GM06990 (cell line): ENCODE measurements around the gene GPD1.
"Not testable (repeated sequence)": the region's sequence is repeated elsewhere in the genome, so short reads cannot be mapped to it uniquely, and the experiment has no call there.

Experiments
- DNase-seq: peaks from one replicate; pipeline ENCODE4 v3.0.0-alpha.2; 2011; ENCODE audit not compliant: insufficient read length; ENCODE audit errors: extremely low read depth
- H3K27me3 ChIP-seq: replicated peaks from 2 replicates; pipeline ENCODE4 v1.6.0; 2011; ENCODE audit warnings: low read length; ENCODE audit not compliant: control insufficient read depth, insufficient read depth
- H3K36me3 ChIP-seq: 2 replicates; pipeline ENCODE4 v1.5.1; 2011; ENCODE audit warnings: low read length; ENCODE audit not compliant: control insufficient read depth, insufficient read depth
- H3K4me3 ChIP-seq: replicated peaks from 2 replicates; pipeline ENCODE4 v1.5.1; 2011; ENCODE audit warnings: low read depth, mild to moderate bottlenecking, control low read depth, low read length
- CTCF ChIP-seq: IDR thresholded peaks from 2 replicates; pipeline ENCODE4 v1.5.1; 2011; ENCODE audit warnings: low read length, control low read depth, mild to moderate bottlenecking, inconsistent platforms; ENCODE audit not compliant: insufficient read depth, poor library complexity, severe bottlenecking

The GPD1 gene

GRCh38 chr12:50142993-50143392 is 39.2 kb downstream of the GPD1 start:
- DNase-seq: no peak
- TF ChIP-seq CTCF: no peak
- H3K4me3 ChIP-seq: no peak overlapping the region
- H3K36me3 ChIP-seq: no peaks in the 10 kb centered on the region; the same call in none of the 2 replicates
- H3K27me3 ChIP-seq: no peaks in the 10 kb centered on the region

- Histone ChIP-seq H3K36me3 (no peaks in the 10 kb centered on the region; the same call in none of the 2 replicates), H3K27me3 (no peaks in the 10 kb centered on the region), H3K4me3 (no peak overlapping the region)
- no peak for TF ChIP-seq CTCF
- no peak for DNase-seq
Observed at GRCh38 chr12:50145439-50145838, 41.6 kb downstream of the GPD1 start.

GRCh38 chr12:50147281-50147680 is 43.5 kb downstream of the GPD1 start:
- Histone ChIP-seq H3K27me3 (no peaks in the 10 kb centered on the region), H3K36me3 (no peaks in the 10 kb centered on the region; the same call in 1 of the 2 replicates), H3K4me3 (no peak overlapping the region)
- no peak for DNase-seq
- TF ChIP-seq CTCF: no peak

DNA sequence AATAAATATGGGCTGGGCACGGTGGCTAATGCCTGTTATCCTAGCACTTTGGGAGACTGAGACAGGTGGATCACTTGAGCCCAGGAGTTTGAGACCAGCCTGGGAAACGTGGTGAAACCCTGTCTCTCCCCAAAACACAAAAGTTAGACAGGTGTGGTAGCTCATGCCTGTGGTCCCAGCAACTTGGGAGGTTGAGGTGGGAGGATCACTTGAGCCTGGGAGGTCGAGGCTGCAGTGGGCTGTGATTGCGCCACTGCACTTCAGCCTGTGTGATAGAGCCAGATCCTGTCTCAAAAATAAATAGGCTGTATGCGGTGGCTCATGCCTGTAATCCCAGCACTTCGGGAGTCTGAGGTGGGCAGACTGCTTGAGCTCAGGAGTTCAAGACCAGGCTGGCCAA is 44.2 kb downstream of the GPD1 start:
- not testable (repeated sequence) for DNase-seq, H3K4me3 ChIP-seq, H3K36me3 ChIP-seq, H3K27me3 ChIP-seq

- no peaks in the 10 kb centered on the region for H3K36me3 ChIP-seq
- TF ChIP-seq CTCF: no peak
- no peaks in the 10 kb centered on the region for H3K27me3 ChIP-seq
Observed at GRCh38 chr12:50149311-50149710, 45.5 kb downstream of the GPD1 start.

DNA sequence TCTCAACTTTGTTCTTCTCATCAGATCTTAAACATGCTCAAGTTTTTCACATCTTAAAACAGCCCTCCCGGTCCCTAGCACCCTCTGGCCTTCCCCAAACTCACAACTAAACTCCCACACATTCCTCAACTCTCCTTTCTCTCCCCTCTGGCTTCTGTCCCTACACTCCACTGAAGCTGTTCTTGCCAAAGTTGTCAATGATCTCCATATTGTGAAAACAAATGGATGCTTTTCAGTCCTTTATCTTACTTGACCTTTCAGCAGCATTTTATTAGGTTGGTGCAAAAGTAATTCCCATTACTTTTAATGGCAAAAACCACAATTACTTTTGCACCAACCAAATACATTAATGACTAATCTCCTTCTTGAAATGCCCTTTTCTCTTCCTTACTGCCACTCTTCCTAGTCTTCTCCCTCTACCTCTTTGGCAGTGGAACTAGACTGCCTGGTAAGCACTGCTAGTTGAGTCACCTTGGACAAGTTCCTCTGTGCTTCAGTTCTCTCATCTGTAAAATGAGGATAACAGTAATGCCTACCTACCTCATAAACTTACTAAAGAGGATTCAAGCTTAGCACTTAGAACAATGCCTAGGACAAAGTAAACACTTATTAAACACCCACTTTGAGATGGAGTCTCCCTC is 47.4 kb downstream of the GPD1 start:
- TF ChIP-seq CTCF: no peak
- no peak for DNase-seq

More at GRCh38 chr12:50149311-50149710, 45.5 kb downstream of the GPD1 start:
- no peak overlapping the region for H3K4me3 ChIP-seq
- DNase-seq: no peak

GRCh38 chr12:50154947-50155346 is 51.1 kb downstream of the GPD1 start:
- not testable (repeated sequence) for H3K27me3 ChIP-seq, H3K36me3 ChIP-seq, DNase-seq, H3K4me3 ChIP-seq

More for the DNA sequence above, 47.4 kb downstream of the GPD1 start:
- no peaks in the 10 kb centered on the region for H3K27me3 ChIP-seq
- H3K36me3 ChIP-seq: no peaks in the 10 kb centered on the region
- H3K4me3 ChIP-seq: no peak overlapping the region
